Heart right ventricle (tissue), 16 donors: ENCODE results near the gene PRELID2. TPM values are rescaled to one million over a fixed set of nuclear protein-coding genes. Genes with fewer than 3 reads are reported as not detected.
"Not testable (repeated sequence)": the region's sequence is repeated elsewhere in the genome, so short reads cannot be mapped to it uniquely, and the experiment has no call there.

ENCODE experiments used
- ATAC-seq, 8 donors: fragments of 200-7000 bp; cut with Tn5 transposase; one replicate each; pipeline ENCODE4 v1.9.1; 2020; ENCODE audit warnings: mild to moderate bottlenecking in 8 of 8, moderate library complexity in 8 of 8, moderate number of reproducible peaks in 1 of 8
- DNase-seq, 2 donors: peaks; one replicate each; pipeline ENCODE4 v3.0.0-alpha.2; 2020
- H3K27ac ChIP-seq, 10 donors: fragments of 200-600 bp; sonication (generic) in 2 of 10; one replicate each; pipeline versions ENCODE4 v1.5.0 to v1.8.0; 2020 to 2022; ENCODE audit warnings: mild to moderate bottlenecking in 3 of 10
- H3K27me3 ChIP-seq, 7 donors: fragments of 200-600 bp; one replicate each; pipeline ENCODE4 v1.8.0; 2021 to 2022; ENCODE audit warnings: mild to moderate bottlenecking in 2 of 7
- H3K36me3 ChIP-seq, 9 donors: fragments of 200-600 bp; sonication (generic) in 1 of 9; one replicate each; pipeline versions ENCODE4 v1.5.0 to v1.8.0; 2020 to 2022; ENCODE audit warnings: mild to moderate bottlenecking in 2 of 9
- H3K4me1 ChIP-seq, 9 donors: fragments of 200-600 bp; sonication (generic) in 1 of 9; one replicate each; pipeline versions ENCODE4 v1.5.0 to v1.8.0; 2020 to 2022; ENCODE audit warnings: mild to moderate bottlenecking in 4 of 9
- H3K4me3 ChIP-seq, 10 donors: fragments of 200-600 bp; sonication (generic) in 2 of 10; one replicate each; pipeline versions ENCODE4 v1.5.0 to v1.8.0; 2020 to 2022; ENCODE audit warnings: mild to moderate bottlenecking in 7 of 10, moderate library complexity in 2 of 10
- H3K9me3 ChIP-seq, 11 donors: fragments of 200-600 bp in 10 of 11; sonication (generic) in 2 of 11; one replicate each; pipeline versions ENCODE4 v1.5.0 to v1.8.0; 2013 to 2022; ENCODE audit warnings: mild to moderate bottlenecking in 2 of 11, control low read depth in 1 of 11, moderate library complexity in 1 of 11
- WGBS, 2 donors: extraction: QIAGEN DNeasy Blood & Tissue Kit; methylation state at CpG; one replicate each; pipeline ENCODE4 v1.1.7; 2013; ENCODE audit warnings: inconsistent platforms in 1 of 2; 5-methylcytosine and 5-hydroxymethylcytosine counted together
- intact Hi-C, 10 donors: fragments of 100-400 bp; cut with DNase I; formaldehyde crosslinking; loops; one replicate each; pipeline versions ENCODE4 v1.11.1 to v1.14.2; 2022
- polyA plus RNA-seq, 2 donors: library from polyadenylated mRNA; stranded (reverse); fragments of 200-250 nt; gene quantifications; one replicate each; pipeline ENCODE4 v1.2.3, GENCODE V29; 2013
- total RNA-seq, 10 donors: library from RNA; stranded (reverse); fragmentation: NEBNext Ultra II Directional in 3 of 10; extraction: Animal tissue kit (Norgen Biotek cat#: 25700) in 3 of 10; gene quantifications; one replicate each; pipeline versions ENCODE4 v1.2.1 to v1.2.4, GENCODE V29; 2021 to 2023
- TF ChIP-seq, protein P1 (sequence below), 9 donors: fragments of 200-600 bp; sonication (generic) in 2 of 9; IDR thresholded peaks; one replicate each; pipeline versions ENCODE4 v1.5.0 to v1.8.0; 2021 to 2022; ENCODE audit warnings: antibody characterized with exemption in 9 of 9, mild to moderate bottlenecking in 5 of 9, moderate library complexity in 1 of 9
- donor health status: Arrhythmogenic right ventricular cardiomyopathy.
- donor health status: ischemic (EF 13 %, LVEDD 7.1; RV severe dilation, severe dysfunction).
- donor health status: healthy with polysubstance abuse.
- donor health status: DM: no; HTN: yes; CAD: no.
- donor health status: DM: no; HTN: no; CAD: no.
- donor health status: ischemic (EF 25% LVEDD 6.9; RV normal size, moderate dysfunction).
- donor health status: ischemic (EF 25% LVEDD 5.7; RV mildly dilated, moderate dysfunction).
- donor health status: healthy.
- donor health status: DM: yes; HTN: yes; CAD: no.
- donor health status: Ischemic cardiomyopathy.
- donor health status: ischemic (EF 35%, LVEDD 5.7; RV mildly dilated, moderate dysfunction).
- donor health status: nonischemic (EF 11% LVEDD 7.7; RV severe dilation, severe dysfunction).
- donor health status: DM: yes; HTN: yes; CAD: no.
- donor health status: PGD.
- donor health status: ischemic (EF 29% LVEDD 5.4; RV normal size, mild dysfunction).
- donor health status: nonischemic (EF 23%, LVEDD 6.1; RV moderate dilation, normal function).

The PRELID2 gene
- total and polyA plus RNA-seq, 12 donors, result 1.2 to 83.7 (median 11.9) TPM

DNA sequence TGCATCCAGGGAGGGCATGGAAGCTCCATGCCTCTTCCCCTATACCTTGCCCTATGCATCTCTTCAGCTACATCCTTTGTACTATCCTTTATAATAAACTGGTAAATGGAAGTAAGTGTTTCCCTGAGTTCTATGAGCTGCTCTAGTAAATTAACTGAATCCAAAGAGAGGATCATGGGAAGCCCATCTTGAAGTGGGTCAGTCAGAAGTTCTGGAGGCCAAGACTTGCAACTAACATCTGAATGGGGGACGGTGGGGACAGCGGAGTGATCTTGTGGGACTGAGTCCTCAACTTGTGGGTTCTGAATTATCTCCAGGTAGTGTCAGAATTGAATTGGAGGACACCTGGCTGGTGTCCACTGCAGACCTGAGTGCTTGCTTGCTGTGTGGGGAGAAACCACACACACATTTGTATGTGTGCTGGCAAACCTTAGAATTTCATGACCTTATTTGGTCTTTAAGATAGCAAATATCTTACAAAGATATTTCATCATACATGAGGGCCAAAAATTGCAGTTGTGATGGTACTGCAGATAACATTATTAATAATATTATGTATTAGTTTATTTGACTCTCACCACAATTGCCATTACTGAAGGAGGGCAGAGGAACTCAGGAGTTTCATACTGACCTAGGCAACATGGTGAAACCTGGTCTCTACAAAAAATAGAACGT, 5.5 kb upstream of the PRELID2 start:
- Histone ChIP-seq H3K4me3 (no peak overlapping the region), H3K36me3 (no peaks in the 10 kb centered on the region), H3K4me1 (peaks cover 0 to 8% (median 6%) of the 10 kb centered on the region in 9 donors), H3K27ac (no peak overlapping the region), H3K27me3 (no peaks in the 10 kb centered on the region), H3K9me3 (no peaks in the 10 kb centered on the region)
- no peak for ATAC-seq
- no peak for DNase-seq
- WGBS, 2 donors, result 92% methylated on average over 3 of the region's 3 CpGs
- TF ChIP-seq, protein P1, sequence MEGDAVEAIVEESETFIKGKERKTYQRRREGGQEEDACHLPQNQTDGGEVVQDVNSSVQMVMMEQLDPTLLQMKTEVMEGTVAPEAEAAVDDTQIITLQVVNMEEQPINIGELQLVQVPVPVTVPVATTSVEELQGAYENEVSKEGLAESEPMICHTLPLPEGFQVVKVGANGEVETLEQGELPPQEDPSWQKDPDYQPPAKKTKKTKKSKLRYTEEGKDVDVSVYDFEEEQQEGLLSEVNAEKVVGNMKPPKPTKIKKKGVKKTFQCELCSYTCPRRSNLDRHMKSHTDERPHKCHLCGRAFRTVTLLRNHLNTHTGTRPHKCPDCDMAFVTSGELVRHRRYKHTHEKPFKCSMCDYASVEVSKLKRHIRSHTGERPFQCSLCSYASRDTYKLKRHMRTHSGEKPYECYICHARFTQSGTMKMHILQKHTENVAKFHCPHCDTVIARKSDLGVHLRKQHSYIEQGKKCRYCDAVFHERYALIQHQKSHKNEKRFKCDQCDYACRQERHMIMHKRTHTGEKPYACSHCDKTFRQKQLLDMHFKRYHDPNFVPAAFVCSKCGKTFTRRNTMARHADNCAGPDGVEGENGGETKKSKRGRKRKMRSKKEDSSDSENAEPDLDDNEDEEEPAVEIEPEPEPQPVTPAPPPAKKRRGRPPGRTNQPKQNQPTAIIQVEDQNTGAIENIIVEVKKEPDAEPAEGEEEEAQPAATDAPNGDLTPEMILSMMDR (IDR thresholded peaks at IDR 0.05), result no peak
- intact Hi-C loops, result no loop called here

DNA sequence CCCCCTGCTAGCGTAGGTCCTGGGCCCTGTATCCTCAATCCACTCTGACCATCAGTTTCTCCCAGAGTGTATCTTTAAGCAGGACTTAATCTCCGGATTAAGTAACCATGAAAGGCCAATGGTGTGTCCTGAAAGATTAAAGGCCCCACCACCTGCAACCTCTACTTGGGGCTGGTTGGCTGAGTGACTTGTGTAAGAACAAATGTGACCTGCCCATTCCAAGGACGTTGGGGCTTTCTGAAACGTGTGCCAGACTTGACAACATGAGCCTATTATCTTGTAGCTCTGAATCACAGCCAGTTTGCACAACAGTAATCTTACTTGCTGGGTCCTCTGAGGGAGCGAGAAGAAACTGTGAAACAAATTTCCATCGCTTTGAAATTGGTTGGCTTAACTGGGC, 3.1 kb upstream of the PRELID2 start:
- intact Hi-C loops, result loop anchor here in 5 of 10 donors (10.0 kb wide), 2 partner anchors 207 to 217 kb away; no protein-coding TSS in a partner anchor
- TF ChIP-seq, protein P1 (IDR thresholded peaks at IDR 0.05), result no peak
- no peak for ATAC-seq
- Histone ChIP-seq H3K4me1 (peaks cover 0 to 23% (median 8%) of the 10 kb centered on the region in 9 donors), H3K4me3 (no peak overlapping the region), H3K9me3 (no peaks in the 10 kb centered on the region), H3K27ac (no peak overlapping the region), H3K36me3 (no peaks in the 10 kb centered on the region), H3K27me3 (no peaks in the 10 kb centered on the region)
- WGBS, 2 donors, result 58 to 59% methylated on average over 6 of the region's 6 CpGs
- DNase-seq, result no peak

DNA sequence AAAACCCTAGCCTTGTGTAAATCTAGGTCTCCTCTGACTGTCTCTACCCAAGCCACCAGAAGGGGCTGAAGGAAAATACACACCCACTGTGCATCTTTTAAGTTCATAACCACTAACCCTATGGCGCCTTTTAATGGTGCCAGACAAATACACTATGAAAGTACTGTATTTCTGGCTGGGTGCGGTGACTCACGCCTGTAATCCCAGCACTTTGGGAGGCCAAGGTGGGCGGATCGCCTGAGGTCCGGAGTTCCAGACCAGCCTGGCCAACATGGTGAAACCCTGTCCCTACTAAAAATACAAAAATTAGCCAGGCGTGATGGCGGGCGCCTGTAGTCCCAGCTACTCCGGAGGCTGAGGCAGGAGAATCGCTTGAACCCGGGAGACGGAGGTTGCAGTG, 1.1 kb upstream of the PRELID2 start:
- ATAC-seq, result not testable (repeated sequence)
- WGBS, 2 donors, result 97 to 98% methylated on average over 13 of the region's 13 CpGs
- peak overlapping the region in 4 of 10 donors; percentile 67 to 92 (median 78) for H3K4me3 ChIP-seq

DNA sequence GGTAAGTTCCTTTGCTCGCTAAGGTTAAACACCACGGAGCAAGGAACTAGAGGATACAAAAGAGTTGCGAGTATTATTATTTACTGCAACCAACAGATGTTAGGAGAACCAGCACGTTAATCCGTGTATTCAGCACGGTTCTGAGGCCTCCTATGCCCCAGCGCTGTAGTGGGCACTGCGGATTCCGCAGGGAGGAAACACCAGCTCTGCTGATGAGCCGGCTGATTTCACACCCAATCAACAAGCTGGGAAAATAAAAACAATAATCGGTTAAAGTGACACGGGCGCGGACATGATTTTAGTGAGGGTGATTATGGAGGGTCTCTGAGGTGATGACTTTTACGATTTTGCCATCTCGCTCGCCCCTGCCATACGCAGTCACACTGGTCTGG, 702 bp upstream of the PRELID2 start:
- peak in 2 of 8 donors; percentile 4 to 21 for ATAC-seq
- intact Hi-C loops, result loop anchor here in 5 of 10 donors (10.0 kb wide), 2 partner anchors 209 to 219 kb away; no protein-coding TSS in a partner anchor
- 46 to 50% methylated on average over 18 of the region's 18 CpGs for WGBS, 2 donors
- DNase-seq, result no peak
- Histone ChIP-seq H3K4me1 (peaks cover 0 to 30% (median 11%) of the 10 kb centered on the region in 9 donors), H3K27me3 (no peaks in the 10 kb centered on the region), H3K36me3 (no peaks in the 10 kb centered on the region), H3K27ac (peak overlapping the region in 8 of 10 donors; percentile 36 to 81 (median 74)), H3K4me3 (peak overlapping the region; percentile 49 to 95 (median 72)), H3K9me3 (no peaks in the 10 kb centered on the region)
- TF ChIP-seq, protein P1 (IDR thresholded peaks at IDR 0.05), result no peak

More for the DNA sequence above, 1.1 kb upstream of the PRELID2 start:
- not testable (repeated sequence) for H3K36me3 ChIP-seq, H3K27me3 ChIP-seq, H3K9me3 ChIP-seq, DNase-seq
- Histone ChIP-seq H3K27ac (peak overlapping the region in 1 of 10 donors; percentile 80), H3K4me1 (peaks cover 0 to 26% (median 8%) of the 10 kb centered on the region in 9 donors)
- intact Hi-C loops, result loop anchor here in 5 of 10 donors (10.0 kb wide), 2 partner anchors 209 to 219 kb away; no protein-coding TSS in a partner anchor

DNA sequence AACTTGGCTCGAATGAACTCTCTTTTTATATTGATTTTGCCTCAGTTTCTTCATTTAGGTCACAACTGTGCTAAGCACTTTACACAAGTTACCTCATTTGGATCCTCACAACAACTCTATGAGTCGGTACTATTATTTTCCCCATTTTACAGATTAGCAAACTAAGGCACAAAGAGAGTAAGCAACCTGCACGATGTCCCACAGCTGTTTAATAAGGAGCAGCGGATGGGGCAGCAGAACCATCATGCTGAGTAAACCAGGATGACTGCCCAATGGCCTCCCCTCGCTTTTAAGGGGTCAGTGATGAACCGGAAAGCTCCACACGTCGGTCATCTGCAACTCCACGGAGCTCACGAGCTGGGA, 607 bp downstream of the PRELID2 start:
- Histone ChIP-seq H3K4me3 (peak overlapping the region; percentile 49 to 95 (median 72)), H3K4me1 (peaks cover 3 to 37% (median 21%) of the 10 kb centered on the region in 9 donors), H3K36me3 (no peaks in the 10 kb centered on the region), H3K9me3 (no peaks in the 10 kb centered on the region), H3K27ac (peak overlapping the region in 7 of 10 donors; percentile 53 to 81 (median 75)), H3K27me3 (no peaks in the 10 kb centered on the region)
- ATAC-seq (peak in 1 of 8 donors; percentile 13), DNase-seq (no peak)
- intact Hi-C loops, result loop anchor here in 7 of 10 donors (5.0 to 10.0 kb wide), 3 partner anchors 210 to 220 kb away; no protein-coding TSS in a partner anchor
- TF ChIP-seq, protein P1 (IDR thresholded peaks at IDR 0.05), result no peak
- 20 to 22% methylated on average over 10 of the region's 10 CpGs for WGBS, 2 donors
